NCI-H1105 (cell line): ENCODE data around the gene TNFAIP2.

Source experiments
- DNase-seq: peaks from one replicate; lab custom pipeline; 2025; lab: John Stamatoyannopoulos, UW

The TNFAIP2 gene, protein sequence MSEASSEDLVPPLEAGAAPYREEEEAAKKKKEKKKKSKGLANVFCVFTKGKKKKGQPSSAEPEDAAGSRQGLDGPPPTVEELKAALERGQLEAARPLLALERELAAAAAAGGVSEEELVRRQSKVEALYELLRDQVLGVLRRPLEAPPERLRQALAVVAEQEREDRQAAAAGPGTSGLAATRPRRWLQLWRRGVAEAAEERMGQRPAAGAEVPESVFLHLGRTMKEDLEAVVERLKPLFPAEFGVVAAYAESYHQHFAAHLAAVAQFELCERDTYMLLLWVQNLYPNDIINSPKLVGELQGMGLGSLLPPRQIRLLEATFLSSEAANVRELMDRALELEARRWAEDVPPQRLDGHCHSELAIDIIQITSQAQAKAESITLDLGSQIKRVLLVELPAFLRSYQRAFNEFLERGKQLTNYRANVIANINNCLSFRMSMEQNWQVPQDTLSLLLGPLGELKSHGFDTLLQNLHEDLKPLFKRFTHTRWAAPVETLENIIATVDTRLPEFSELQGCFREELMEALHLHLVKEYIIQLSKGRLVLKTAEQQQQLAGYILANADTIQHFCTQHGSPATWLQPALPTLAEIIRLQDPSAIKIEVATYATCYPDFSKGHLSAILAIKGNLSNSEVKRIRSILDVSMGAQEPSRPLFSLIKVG

DNA sequence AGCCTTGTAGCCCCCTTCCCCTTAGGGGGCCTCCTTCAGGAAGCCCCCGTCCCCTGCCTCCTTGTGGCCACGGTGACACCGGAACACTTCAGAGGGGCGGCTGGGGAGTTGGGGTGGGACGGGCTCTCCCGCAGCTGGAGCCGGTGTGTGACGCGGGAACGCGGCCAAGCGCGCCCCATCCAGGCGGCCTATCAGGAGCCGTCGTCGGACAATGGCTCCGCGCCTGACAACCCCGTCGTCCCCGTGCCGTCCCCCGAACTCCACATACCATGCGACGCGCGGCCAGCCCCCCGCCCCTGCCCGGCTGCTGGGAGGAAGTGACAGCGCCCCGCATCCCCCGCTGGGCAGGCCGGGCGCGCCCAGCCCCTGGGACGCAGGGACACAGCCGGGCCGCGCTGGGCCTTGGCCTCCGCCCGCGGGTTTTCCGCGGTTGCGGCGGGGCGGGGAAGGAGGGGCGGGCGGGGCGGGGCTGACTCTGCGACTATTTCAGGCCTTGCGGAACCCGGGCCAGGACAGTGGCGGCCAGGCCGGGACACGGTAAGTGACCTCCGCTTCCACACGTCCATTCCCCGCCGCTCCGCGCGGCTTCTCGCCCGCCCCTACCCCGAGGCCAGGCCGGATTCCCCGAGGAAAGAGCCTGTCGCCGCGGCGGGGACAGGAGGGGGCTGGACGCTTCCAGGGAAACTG lies at the start of gene TNFAIP2:
TNFAIP2 (plus strand) TSS at position 515 of the 687 bp plus-strand sequence. CDS start 2,997 bp downstream, outside the sequence.
- DNase-seq = peak; percentile 70

DNA sequence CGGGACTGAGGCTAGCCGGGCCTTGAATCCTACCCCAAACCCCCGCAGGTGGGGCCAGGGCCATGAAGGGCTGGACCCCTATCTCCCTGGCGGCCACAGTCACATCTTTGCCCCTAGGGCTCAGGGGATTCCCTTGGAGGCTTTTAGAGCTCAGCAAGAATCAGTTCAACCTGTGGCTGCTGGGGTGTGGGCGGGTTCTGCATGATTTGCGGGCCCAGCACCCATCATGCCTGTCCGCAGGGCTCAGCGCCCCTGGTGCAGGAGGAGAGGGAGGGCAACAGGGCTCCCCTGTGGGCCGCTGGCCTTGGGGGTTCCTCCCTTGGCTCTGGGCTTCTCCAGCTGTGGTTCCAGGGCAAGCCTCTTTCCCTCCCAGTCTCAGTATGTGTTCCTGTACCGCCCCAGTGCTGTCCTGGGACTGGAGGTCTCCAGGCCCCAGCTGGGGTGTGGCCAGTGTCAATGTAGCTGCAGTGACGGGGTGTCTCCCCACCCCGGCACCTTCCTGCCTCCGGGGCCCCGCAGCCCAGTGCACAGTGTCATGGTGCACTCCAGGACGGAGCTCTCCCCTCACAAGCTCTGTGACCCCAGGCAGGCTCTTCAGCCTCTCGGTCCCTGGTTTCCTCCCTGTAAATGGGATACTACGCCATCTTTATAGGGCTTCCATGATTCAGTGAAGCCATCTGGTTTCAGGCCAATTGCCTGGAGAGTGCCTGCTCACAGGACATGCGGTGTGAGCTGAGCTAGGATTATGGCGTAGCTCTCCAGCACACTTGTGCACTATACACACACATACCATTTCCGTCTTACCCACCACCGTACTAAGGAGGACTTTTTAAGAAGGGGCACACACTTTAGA lies 49.2 kb upstream of the TNFAIP2 start:
- DNase-seq = no peak

DNA sequence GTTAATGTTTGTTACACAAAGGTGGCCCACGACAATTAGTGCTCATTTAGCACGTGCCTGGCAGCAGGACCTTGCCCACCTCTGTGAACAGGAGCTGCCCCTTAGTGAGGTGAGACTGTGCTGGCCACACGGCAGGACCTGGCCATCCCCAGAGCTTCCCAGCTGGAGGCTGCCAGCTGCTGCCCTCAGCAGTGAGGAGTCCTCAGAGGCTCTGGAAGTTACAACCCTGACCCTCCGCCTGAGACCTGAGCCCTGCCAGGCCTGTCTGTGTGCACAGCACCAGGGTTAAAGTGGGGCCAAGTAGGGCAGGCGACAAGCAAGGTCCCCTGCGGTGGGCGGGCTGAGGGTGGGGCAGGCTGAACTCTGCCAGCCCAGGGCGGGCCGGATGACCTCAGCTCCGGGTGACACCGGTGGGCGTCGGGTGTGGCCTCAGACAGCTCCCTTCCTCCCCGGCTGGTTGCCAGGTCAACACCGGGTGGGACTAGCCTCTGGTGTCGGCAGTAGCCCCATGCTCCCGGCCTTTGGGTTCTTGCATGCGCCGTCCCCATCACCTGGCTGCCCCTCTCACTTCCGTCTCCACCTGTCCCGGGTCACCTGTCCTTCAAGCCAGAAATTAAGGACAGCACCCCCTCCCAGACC lies 48.4 kb upstream of the TNFAIP2 start:
- DNase-seq = no peak

DNA sequence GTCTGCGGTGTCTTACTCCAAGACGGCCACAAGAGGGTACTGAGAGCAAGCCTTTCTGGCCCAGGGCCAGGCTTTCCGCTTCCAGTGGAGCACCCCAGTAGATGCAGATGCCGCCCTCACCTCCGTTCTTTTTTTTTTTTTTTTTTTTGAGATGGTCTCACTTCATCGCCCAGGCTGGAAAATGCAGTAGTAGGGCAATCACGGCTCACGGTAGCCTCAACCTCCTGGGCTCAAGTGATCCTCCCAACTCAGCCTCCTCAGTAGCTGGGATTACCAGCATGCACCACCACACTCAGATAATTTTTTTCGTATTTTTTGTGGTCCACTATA lies 44.9 kb upstream of the TNFAIP2 start:
- DNase-seq = peak; percentile 92

DNA sequence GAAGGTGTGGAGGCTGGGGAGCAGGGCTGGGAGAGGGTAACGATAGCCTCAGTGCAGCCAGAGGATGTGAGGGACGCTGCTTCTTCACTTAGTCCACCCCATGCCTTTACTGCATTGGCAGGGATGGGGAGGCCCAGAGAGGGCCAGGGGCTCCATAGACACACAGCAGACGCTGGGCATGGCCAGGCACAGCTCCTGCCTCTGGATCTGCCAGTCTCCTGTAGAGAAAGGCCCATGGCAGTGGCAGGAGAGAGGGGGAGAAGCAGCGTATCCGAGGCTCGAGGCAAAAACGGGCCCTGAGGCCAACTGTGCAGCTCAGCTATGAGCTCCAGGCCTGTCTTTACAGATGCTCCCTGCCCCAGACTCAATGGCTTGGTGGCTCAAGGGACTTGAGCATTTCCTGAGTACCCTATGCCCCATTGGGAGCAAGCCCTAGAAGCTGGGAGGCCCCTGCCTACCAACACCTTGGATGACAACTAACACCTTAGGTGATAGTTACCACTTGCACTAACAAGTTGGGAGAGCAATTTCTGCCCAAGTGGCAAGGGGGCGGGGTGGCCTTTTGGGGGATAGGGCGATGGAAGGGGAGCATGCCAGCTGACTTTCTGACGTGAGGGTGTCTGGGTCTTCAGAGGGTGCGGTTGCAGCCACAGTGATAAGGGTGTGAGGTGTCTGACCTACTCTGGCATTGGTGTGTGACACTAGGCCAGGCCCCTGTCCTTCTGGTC lies 44.2 kb upstream of the TNFAIP2 start:
- no peak for DNase-seq

DNA sequence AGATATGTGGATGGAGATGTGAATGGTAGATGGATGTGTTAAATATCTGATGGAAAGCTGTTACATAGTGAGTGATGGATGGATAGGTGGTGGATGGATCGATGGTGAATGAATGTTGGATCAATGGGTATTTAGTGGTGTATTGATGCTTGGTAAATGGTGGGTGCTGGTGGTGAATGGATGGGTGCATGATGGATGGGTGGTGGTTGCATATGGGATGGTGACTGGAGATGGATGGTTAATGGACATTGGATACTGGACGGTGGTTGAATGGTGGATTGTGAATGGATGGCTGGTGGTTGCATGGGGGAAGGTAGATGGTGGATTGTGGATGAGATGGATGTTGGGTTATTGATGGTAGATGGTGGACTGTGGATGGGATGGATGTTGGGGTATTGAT lies 41.3 kb upstream of the TNFAIP2 start:
- no peak for DNase-seq

DNA sequence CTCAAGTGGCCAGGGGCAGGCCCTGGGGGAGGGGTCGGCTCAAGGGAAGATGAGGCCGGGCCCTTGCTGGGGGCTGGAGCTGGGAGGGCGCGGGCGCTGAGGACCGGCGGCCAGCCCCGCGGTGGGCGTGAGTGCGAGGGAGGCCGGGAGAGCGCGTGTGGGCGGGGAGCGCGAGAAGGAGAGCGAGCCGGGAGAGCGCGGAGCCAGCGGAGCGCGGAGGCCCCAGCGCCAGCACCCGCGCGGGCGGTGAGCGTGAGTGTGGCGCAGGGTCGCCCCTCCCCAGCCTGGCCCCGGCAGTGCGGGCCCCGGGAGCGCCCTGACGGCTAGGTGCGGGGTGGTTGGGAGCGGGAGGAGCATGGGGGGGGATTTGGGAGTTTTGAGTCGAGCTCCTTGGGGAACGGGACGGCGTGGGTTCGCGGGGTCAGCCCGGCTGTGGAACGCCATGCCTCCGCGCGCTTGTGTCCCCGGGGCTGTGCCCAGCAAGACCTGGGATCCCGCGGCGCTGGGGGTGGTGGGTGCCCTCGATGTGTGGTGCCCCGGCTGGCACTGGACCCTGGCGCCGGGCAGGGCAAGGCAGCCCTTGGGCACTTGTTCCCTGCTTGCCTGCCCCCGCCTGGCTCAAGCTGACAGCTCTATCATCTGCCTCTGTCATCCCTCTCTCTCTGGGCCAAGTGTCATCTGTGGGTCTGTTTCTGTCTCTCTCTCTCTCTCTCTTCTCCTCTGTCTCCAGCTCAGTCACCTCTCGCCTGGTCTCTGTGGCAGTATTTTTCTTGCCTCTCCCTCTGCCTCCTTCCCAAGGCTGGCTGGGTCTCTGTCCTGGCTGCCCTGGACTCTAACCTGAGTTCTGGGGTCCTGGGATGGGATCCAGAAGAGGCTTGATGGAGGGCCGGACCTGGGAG lies 39.0 kb upstream of the TNFAIP2 start, which contains the start of gene LBHD2:
LBHD2 (plus strand) TSS at position 190 of the 899 bp plus-strand sequence. CDS start 1,803 bp downstream, outside the sequence.
- peak; percentile 6 for DNase-seq

DNA sequence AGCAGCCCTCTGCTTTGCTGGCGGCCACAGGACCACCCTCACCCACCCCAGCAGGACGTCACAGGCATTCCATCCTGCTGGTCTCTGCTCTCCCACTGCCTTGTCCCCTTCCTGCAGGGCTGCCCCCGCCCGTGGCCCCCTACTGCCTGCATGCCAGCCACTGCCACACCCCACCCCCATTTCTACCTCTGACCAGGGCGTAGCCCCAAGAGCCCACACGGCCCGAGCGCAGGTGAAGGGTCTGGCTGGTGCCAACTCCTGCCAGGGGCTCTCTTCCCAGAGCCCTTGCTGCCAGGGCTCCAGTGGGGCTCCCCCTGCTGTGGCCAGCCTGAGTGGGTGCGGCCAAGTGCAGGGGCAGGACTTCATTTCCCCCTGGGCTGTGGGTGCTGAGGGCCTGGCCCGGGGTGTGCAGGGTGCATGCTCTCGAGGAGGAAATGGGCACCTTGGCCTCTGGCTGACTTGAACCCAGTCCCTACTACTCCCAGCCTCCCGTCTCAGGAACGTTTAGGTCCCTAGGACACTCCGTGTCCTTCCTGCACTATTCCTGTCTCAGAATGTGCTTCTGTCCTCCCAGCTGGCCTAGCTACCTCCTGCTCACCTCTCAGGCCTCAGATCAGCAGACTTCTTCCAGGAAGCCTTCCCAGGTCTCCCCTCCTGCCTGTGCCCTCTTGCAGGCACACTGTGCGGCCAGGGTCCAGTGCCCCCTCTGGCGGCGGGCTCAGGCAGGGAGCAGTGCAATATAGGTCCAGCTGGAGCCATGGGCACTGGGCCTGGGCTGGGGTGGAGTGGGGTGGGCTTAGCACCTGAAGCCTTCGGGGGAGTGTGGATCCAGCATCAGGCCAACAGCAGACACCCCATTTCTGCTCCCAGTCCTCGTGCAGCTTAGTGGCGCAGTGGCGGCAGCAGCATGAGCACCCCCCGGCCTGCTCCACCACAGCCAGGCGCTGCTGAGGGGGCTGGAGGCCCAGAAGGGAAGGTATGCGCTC lies 37.9 kb upstream of the TNFAIP2 start:
- DNase-seq = no peak

DNA sequence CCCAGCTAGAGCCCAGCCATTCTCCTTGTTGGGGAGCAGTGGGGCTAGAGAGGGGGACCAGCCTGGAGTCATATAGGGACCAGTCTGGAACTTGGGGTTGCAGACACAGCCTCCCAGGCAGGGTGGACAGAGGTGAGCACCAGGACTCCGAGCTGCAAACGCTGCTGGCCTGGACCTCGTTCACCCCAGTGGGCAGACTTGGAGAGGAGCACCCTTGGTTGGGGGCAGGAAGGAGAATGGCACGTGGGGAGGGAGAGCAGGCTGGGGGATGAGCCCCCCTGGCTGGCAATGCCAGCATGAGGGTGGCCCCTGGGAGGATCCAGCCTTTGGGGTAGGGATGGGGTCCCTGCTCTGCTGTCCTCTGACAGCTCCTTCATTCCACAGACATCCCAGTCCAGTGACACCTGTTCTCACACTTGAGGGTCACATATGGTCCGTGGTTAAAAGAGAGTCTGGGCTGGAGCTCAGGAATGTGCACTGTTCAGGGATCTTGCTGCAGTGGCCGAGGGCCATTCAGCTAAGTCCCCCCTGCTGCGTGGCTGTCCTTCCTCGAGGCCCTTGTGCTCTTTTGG lies 36.4 kb upstream of the TNFAIP2 start:
- DNase-seq = no peak

DNA sequence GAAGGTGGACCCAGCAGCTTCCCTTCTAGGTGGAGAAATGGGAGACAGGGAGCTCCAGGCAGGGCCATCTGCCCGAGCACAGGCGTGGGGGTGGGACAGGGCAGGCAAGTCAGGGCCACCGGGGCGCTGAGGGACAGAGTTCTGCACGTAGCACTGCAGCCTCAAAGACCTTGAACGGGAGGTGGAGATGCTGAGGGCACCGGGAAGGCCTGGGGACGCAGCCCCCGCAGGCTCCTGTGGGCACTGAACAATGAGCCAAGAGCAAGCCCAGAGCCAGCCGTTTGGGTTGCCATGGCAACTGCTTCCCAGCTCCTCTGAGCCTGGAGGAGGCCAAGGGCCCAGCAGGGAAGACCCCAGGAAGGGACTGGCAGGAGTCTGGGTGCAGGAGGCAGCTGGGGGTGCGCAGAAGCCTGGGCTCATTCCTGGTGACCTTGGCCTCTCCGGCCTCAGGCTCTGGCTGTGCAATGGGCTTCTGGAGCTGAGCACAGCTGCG lies 35.9 kb upstream of the TNFAIP2 start:
- no peak for DNase-seq

DNA sequence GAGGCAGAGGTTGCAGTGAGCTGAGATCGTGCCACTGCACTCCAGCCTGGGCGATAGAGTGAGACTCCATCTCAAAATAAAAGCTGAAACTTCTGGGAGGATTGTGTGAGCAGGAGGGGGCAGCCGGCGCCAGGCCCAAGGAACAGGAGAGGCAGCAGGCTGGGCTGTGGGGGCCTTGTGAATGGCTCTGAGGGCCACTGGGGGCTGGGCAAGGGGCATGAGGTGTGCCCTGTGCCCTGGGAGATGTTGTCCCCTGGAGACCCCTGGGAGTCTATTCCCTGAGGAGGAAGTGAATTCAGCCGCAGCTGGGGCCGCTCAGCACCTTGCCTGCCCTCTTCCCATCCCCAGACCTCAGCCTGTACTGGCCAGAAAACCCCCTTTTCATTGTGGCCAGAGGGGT lies 34.3 kb upstream of the TNFAIP2 start:
- no peak for DNase-seq

DNA sequence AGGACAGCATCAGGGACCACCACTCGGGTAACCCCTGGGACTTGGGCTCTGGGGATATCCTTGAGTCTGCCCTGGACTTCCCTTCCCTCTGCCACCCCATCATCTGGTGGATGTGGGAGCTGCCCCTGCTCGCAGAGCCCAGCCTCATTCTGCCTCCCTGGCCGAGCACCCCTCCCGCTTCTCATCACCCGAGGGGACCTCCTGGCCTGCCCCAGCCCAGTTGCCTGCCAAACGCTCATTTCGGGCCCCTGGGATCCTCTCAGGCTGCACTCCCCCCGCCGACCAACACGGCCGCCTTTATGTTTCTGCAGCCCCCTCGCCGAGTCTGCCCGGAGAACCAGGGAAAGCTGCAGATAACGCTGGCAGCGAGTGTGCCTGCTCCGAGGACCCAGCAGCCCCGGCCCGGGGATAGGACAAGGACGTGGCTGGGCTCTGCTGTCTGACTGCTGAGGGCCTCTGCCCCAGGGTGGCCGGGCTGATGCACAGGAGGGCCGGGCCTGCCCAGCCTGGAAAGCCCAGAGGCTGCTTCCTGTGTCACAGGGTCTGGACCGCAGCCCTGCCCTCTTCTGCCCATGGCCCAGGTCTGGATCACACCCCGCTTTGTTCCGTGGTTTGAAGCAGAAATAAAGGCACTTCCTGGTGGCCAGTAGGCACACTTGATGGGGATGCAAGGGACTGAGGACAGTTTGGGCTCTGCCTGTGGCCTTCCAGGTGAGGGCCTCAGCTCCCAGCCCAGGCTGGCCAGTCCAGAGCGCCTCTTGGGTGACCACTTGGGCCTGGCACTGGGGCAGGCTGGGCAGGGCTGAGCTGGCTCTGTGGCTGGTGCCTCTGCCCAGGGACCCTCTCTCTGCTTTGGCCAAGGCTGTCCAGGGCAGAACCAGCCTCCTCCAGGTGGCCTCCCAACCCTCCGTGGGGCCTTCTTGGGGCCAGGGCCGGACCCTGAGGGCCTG lies 33.6 kb upstream of the TNFAIP2 start:
- no peak for DNase-seq

DNA sequence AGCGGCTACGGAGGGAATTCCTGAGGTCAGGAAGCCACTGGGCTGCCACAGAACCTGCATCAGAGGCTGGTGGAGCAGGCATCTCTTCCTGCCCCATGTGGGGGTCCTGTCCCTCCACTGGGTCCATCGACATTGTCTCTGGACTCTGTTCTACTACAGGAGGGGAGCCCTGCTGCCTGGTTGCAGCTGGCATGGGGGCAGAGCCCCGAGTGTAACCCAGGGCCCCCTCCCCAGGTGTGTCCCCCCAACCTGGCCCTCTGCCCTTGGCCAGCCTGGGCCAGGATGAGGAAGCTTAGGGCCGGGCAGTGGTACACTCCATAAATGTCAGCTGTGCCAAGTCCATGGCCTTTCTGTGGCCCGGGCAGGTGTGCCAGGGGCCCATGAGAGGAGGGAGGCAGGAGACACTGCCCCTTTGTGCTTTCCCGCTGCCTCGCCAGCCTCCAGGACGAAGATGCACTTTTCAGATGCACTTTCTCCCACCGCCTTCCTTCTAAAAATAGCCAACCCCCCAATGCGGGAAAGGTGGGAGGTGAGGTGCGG lies 32.7 kb upstream of the TNFAIP2 start:
- DNase-seq = no peak

DNA sequence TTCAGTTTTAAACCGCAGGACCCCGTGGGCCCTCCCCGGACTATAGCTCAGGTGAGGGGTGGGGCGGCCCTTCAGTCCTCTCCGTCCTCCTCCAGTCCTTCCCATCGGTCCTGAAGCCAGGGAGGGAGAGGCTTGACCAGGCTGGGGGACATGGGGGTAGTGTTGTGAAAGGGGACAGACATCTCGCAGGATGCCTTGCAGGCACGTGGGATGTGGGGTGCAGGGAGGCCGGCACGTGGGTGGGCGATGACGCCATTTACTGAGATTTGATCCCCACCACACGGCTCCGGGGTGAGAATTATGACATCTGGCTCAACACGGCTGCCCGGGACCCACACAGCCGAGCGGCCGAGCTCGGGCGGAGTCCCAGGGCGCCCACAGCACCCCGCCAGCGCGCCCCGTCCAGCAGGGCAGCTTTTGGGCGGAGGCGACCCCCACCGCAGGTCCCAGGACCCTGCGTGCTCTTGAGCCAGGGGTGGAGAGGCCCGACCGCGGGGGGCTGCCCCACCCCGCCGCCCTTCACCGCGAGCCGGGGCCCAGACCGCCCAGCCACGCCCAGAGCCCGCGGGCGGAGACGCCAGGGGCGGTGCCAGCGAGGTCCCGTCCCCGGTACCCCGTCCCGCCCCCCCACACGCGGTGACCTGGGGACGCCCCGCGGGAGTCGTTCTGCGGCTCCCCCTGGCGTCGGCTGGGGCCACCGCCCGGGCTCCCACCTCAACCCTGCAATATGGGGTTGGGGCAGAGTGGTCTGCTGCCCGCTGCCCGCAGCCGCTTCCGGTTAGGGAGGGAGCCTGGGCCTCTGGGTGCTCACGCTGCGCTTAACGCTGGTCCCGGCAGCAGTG lies 32.0 kb upstream of the TNFAIP2 start:
- no peak for DNase-seq

DNA sequence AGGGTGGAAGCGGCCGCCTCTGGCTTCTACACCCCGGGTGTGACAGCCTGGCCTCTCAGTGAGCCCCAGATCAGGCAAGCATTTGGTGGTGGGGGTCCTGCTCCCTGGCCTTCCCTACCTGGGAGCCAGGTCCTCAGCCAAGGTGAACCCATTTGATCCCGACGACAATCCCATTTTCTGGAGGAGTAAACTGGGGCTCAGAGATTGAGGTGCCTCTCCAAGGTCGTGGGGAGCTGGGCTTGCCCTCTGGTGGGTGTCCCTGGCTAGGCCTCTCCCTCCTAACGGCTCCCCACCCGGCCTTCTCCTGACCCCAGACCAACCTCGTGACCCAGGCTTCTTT lies 31.4 kb upstream of the TNFAIP2 start:
- no peak for DNase-seq
